ENCODE data around the gene MSRB2.
"Not testable (repeated sequence)": the region's sequence is repeated elsewhere in the genome, so short reads cannot be mapped to it uniquely, and the experiment has no call there.

MSRB2 gene

DNA sequence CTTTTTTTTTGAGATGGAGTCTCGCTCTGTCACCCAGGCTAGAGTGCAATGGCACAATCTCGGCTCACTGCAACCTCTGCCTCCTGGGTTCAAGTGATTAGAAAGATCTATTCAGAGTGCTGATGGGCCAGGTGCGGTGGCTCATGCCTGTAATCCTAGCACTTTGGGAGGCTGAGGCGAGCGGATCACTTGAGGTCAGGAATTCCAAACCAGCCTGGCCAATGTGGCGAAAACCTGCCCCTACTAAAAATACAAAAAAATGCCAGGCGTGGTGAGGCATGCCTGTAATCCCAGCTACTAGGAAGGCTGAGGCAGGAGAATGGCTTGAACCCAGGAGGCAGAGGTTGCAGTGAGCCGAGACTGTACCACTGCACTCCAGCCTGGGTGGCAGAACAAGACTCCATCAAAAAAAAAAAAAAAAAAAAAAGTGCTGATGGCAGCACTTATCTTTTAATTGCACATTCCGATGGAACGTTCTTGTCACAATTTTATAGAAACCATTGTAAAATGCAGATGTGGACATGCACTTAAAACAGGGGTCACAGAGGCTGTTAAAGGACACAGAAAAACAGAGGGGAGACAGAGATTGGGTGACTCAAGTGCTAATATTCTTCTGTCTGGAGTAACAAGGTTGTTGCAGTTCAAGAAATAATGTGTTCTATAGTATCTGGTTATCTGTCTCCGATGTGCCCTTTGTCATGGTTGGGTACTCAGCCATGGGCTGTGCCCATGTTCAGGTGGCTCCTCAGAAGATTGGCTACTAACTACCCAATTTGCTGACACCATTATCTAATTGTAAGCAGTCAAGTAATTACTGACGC, 25.1 kb upstream of the MSRB2 start:
- DNase-seq (ENCODE audit: low spot score): not testable (repeated sequence)

DNA sequence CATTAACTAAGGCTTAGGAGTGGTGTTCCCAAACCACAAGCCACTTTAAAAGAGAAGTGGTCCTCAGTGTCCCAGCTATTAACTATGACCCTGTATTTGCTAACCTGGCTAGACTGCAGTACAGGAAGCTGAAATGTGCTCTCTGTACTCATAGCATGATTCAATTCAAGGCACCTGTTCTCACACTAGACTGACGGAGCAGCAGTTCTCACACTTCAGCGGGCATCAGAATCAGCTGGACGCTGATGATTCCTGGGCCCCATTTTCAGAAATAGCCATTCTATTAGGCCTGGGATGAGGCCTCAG, 24.5 kb upstream of the MSRB2 start:
- DNase-seq (ENCODE audit: low spot score): no peak

DNA sequence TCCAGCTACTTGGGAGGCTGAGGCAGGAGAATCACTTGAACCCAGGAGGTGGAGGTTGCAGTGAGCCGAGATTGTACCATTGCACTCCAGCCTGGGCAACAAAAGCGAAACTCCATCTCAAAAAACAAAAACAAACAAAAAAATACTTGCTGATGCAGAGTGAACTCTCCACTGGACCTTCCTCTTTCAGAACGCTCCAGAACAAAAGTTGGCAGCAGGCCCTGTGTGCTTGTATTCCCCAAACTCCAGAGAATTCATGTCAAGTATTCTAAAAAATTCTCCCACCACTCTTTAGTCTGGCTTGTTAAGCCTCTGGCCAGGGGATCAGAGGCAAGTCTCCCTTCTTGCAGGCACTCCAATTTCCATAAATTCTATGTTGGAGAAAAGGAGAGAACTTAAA, 22.8 kb upstream of the MSRB2 start:
- DNase-seq (ENCODE audit: low spot score): not testable (repeated sequence)

DNA sequence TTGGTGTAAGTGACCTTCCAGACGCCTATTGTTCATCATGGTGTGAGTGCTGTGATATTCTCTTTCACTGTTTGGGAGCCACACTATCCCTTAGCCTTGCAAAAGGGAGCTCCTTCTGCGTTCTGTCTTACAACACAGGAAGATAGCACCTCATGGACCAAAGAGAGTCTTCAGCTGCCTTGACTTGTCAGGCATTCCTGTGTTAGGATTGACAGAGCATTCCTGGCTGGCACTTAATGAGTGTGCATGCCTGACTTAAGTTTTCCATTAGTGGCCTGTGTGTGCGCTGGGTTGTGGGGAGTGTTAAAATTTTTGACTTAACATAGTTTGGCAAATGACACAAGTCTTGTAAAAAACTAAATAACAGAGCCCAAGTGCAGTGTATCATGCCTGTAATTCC, 21.9 kb upstream of the MSRB2 start:
- no peak for DNase-seq (ENCODE audit: low spot score)

DNA sequence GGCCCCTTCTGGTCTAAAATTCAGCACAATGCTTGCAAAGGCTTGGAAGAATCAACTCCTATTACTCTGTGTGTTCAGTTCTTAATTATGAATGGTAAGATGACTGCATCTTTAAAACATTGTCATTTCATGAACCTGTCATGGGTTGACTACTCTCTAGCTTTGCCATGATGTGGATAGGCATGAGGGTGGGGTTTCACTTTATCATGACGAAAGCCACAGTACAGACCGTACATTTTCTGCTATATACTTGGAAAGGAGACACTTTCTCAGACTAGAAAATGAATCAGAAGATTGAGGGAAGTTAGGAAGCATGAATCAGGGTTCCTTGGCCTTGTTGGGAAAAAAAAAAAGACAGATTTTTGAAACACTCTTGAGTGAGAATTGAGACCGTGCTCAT, 19.7 kb upstream of the MSRB2 start:
- no peak for DNase-seq (ENCODE audit: low spot score)

DNA sequence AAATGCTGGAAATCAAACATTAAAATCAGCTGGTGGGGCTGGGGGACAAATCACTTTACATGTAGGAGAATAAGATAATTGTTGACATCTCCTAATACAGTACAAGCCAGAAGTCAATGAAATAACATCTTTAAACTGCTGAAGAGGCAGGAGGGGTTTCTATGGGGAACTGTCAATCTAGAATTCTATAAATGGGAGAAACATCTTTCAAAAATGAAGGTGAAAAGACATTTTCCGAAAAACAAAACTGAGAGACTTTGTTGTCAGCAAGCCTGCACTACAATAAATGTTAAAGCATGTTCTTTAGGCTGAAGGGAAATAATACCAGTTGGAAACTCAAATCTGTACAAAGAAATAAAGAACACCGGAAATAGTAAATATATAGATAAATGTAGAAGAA, 17.3 kb upstream of the MSRB2 start:
- no peak for DNase-seq (ENCODE audit: low spot score)

DNA sequence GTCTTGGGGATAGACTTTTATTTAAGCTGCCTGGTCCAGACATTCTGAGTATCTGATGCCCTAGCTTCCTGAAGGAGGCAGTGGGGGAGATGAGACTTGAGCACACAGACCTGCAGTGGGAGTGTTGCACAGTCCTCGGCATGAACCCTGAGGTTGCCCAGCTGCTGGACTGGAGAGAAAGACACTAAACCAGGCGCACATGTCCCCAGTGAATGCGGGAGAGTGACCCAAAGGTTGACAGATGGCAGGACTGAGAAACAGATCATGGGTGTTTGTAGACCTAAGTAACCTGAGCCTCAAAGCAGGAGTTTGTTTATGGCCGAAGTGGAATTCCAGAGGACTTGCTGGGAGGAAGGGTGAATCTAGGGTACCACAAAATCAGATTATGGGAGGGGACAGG, 15.7 kb upstream of the MSRB2 start:
- DNase-seq (ENCODE audit: low spot score): peak; percentile 49

DNA sequence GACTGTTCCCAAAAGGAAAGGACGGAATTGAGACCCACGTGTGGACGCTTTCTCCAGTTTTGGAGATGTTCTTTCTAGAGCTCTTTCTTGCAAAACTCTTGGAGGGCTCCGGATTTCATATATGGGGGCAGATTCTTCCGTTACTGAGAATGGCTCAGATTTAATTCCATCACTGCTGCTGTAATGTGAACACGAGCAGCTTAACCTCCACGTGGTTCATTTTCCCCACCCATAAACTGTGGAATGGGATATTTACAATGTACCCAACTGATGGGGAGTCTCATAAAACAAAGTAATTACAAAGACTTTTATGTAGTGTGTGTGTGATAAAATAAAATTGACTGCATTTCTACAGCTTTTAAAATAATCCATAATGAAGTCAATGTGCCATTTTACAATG, 15.1 kb upstream of the MSRB2 start:
- no peak for DNase-seq (ENCODE audit: low spot score)

DNA sequence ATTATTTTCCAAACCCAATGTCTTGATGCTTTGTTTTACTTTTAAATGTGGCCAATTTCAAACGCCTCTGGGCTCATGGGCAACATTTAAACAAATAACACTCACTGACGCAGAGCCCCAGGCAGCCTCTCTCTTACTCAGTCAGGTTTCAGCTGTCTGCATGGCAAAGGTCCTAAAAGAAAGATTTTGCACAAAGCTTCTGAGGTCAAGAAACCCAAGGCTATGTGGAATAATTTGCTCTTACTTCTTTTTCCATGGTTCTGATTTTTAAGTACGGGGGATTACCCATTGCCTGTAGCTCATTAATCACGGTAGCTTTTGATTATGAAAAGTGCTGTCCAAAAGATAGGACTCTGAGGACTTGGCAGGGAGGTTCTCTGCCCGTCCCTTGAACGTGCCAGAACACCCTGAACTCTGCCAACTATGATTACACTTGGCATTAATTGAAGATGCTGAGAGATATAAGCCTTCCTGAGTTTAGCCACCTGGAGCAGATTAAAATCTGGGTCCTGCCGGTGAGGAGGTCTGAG, 14.1 kb upstream of the MSRB2 start:
- DNase-seq (ENCODE audit: low spot score): no peak

DNA sequence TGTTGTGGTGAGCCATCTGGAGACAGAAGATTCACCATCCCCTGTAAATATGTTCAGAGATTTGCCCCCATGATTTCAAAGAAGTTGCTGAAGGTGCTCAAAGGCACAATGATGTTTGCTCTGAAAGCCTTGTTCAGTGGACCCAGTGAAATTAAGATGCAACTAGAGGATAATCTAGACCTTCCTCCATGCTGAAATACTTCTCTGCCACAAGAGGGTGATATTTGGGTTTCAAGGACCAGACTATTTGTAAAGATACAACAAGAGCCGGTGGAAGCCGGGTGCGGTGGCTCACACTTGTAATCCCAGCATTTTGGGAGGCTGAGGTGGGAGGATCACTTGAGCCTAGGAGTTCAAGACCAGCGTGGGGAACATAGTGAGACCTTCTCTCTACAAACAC, 13.5 kb upstream of the MSRB2 start:
- no peak for DNase-seq (ENCODE audit: low spot score)

DNA sequence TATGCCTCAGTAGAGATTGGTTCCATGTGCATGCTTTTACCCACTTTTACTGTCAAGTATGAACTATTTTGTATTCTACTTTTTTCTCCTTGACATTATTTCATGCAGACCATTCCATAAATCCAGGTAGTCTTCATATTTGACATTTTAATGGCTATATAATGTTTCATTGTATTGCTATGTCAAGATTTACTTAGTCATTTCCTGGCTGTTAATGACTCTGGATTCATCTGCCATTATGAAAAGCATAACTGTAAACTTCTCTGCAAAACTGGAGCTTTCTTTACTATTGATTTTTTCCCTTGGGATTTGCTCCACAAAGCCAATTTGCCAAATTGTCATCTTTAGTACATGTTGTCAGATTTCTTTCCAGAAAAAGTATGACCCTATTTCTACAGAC, 6.8 kb upstream of the MSRB2 start:
- DNase-seq (ENCODE audit: low spot score): no peak

DNA sequence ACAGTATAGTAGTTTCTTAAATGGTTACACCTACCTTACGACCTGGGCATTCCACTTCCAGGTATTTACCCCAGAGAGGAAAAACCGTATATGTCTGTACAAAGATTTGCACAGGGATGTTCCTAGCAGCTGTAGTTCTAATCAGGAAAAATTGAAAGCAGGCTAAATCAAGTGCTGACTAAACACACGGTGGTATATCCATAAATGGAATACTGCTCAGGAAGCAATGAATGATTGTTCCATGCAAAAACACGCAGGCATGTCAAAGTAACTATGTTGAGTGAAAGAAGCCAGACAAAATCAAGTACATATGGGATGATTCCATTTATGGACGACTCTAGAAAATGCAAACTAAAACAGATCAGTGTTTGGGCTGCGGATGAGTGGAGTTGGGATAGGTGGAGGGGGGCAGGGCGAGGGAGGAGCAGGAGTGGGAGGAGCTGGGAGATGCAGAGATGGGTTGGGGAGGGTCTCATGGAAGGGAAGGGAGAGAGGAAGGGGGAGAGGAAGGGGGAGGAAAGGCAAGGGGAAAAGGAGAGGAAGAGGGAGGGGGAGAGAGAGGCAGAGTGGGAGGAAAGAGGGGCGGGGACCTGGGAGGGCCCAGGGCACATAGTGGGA, 484 bp upstream of the MSRB2 start:
- peak; percentile 88 for DNase-seq (ENCODE audit: low spot score)

DNA sequence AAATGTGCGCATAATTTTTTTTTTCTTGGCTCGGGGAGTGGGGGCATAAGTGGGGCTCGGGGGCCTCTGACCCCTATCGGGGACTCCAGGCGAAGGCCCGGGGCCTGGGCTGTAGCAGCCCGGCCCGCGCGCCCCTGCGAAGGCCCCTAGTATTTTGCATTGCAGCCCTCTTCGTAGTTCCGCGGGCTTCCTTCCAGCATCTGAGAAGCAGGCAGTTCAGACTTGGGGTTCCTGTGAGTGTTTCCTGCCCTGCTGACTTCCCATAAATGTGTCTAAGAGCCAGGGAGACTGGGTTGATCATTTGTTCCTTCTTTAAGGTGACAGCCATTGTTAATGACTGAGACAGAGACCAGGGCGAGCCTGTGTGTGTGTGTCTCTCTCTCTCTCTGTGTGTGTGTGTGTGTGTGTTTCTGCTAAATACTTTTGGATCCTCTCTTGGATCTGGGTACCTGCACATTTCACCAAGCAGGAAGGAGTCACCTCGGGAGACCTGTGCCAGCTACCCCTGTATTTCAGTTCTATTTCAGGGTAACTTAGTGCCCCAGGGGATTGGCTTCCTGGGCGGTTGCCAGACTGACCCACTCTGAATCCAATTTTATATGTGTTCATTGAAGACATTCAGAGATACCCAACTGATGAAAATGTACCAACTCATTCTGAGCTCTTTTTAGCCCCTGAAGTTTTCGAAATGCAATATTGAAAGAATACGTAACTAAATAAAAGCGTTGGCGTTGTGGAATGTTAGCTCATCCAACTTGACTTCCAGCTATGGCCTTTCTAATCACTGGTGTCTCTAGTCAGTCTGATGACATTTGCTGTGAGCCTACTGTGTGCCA, 805 bp downstream of the MSRB2 start:
- DNase-seq (ENCODE audit: low spot score): peak; percentile 22

DNA sequence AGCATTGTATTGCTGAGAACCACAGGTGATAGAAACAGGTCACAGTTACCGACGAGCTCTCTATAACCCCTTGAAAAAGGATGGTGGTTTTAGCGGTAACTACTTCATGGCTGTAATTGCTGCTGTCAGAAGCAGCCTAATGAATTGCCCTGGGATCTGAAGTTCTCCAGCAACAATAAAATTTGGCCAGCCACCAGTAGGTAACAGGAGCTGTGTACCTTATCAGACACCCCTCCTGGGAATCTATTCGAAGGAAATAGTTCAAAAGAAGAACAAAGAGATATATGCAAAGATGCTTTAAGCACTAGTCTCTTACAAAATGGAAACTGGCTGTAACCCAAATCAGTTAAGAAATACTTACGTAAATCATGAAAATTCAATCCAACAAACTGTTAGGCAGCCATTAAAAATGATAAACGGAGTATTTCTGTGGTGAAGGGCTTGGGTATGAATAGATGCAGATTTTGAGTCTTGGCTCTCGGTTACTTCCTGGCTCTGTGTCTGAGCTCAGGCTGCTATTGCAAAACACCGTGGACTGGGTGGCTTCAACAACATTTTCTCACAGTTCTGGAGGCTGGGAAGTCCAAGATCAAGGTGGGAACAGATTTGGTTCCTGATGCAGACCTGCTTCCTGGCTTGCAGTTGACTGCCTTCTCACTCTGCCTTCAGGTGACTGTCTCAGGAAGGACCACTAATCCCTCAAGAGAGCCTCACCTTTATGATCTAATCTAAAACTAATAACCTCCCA, 1.6 kb downstream of the MSRB2 start:
- DNase-seq (ENCODE audit: low spot score): peak; percentile 38

DNA sequence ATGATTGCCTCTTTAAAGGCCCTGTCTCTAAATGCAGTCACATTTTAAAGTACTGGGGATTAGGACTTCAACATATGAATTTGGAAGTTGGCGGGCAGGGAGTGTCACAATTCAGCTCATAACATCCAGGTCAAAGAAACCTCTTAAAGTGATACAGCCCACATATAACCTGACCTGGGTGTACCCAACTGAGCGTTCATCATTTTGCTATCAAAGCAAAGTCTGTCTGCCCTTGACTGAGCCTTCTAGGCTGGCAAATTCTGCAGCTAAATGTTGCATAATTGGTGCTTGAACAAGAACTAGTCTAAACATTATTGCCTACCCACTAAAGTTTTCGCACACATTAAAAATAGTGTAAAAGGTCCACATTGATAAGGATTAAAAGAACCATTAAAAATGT, 3.7 kb downstream of the MSRB2 start:
- no peak for DNase-seq (ENCODE audit: low spot score)

DNA sequence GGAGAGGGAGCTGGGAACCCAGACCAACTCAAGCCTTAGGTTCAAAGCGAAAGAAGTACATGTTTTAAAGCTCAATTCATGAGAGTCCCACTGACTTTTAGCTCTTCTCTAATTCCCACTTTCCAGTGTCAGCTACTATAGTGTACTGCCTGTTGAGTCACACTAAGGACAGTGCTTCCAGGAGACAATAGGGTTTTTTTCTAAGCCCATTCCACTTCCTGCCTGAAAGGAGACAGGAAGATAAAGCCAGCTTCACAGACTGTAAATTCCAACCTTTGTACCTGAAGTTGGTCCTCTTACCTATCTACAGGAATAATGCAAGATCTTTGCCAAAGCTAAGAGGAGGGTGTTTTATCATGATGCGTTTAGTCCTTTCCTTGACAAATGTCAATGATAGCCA, 4.4 kb downstream of the MSRB2 start:
- DNase-seq (ENCODE audit: low spot score): no peak

DNA sequence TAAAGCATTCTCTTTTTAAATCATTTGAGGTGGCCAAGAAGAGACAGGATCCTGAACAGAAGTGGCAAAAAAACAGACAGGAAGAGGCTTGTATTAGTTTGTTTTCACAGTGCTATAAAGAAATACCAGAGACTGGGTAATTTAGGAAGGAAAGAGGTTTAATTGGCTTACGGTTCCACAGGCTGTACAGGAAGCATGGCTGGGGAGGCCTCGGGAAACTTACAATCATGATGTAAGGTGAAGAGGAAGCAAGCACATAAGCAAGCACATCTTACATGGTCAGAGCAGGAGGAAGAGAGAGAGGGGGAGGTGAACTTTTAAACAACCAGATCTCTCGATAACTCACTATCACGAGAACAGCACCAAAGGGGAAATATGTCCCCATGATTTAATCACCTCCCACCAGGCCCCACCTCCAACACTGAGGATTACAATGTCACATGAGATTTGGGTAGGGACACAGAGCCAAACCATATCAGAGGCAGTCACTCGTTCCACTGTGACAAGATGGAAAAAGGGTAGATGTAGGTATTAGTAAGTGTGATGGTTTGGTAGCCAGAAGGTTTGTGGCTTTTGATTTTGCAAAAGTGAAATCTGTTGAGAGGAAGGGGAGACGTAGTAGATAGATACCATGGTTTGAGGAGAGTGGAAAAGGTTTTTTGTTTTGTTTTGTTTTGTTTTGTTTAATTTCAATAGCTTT, 5.1 kb downstream of the MSRB2 start:
- no peak for DNase-seq (ENCODE audit: low spot score)

DNA sequence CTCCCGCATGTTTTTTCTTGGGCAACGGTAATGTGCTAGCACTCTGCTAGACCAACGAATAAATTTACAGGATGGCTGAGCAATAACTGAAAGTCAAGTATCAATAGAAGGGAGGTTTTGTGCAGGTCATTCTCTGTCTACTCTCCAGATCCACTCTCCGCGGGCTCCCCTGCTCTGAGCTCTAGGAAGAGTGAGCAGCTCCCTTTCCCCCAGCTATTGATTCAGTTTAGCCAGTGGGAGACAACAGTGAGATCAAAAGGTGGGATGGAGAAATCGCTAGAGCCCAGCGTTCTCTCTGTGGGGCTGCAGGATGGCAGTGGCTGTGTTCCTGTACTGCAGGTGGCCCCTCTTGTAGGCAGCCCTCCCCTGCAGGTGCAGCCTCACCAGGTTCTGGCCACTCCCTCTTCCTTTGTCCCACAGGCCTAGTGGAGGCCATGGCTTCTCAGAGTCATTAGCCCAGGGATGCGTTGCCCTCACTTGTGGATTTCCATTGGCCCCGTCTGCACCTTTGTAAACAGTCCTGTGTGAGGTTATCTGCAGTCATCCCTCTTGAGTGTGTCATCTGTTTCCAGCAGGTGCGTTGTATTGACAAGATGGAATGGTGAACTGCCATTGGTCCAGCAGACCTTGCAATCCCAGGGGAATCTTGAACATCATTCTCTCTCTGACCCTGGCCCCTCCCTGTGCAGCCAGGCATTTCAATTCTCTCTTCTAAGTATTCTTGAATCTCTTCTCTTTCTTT, 11.1 kb downstream of the MSRB2 start:
- DNase-seq (ENCODE audit: low spot score): peak; percentile 52

DNA sequence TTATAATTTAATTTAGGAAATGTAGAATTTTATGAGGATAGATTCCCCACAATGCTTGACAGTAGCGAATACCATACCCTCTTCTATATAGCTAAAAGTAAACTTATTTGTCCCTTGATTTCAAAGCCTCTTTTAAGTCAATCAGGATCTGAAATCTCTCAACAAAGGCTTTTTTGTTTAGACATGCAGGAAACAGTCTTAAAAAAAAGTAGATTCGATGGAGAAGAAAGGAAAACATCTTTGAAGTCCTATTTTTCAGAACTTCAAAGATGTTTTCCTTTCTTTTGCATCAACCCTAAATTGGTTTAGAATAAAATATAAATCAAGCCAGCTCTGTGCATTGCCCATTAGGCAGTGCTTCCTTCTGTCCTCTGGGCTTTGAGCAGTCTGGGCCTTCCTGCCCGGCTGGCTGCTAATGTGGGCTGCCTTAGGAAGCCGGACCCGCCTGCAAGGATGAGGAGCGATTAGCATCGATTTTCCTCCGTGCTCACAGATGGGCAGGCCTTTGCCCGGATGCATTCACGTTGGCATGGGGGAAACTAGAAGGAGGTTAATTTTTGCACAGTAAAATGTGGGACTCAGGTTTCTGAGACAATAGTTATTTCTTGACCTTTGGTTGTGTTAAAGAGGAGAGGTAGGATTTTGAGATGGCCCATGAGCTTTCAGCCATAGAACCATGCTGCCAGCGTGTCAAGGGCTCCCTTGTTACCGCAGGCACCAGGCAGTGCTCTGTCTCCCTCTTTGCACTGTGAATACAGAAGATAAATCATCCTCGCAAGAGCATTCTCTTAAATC, 15.5 kb downstream of the MSRB2 start:
- peak; percentile 62 for DNase-seq (ENCODE audit: low spot score)
